ENCODE results near the gene C3. TPM values are rescaled to one million over a fixed set of nuclear protein-coding genes. Genes with fewer than 3 reads are reported as not detected.

Gene C3
- total RNA-seq, 1 donor from 2014 or later: not detected

DNA sequence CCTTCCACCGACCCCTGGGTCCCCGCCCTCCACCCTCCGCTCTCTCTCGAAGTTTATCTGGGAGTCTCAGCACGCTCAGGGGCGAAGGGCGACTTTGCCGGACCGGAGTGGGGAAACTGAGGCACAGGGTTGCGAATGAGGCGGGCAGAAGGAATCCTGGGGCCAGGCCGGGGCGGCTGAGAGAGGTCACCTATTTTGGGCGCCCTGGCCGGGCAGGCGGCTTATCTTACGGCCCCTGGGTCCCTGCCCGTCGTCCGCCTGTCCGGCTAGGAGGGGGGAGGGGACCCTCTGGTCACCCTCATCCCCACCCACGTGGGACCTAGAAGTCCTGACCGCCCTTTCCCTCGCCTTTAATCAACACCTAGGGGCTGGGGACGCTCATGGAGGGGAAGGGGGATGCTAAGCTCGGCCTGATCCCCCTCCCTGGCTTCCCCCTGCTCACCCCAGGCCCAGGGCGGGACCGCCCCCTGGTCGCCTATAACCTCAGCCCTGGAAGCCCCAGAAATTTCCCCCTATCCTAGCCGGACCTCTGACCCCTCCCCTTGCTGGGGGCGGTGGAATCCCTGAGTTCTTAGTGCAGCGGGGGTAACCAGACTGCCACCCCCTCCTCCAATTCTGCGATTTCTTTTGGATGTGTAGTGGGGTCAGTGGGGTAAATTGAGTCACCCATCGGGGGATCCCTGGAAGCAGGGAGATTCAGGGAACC lies 19.6 kb upstream of the C3 start:
- H3K27me3 Mint-ChIP-seq (ENCODE audit: unreplicated experiment): peaks cover 22% of the 10 kb centered on the region
- H3K9me3 Mint-ChIP-seq (ENCODE audit: unreplicated experiment): no peaks in the 10 kb centered on the region
- peaks cover 16% of the 10 kb centered on the region for H3K36me3 Mint-ChIP-seq (ENCODE audit: low read depth, unreplicated experiment)
- peak overlapping the region; percentile 92 for H3K4me3 Mint-ChIP-seq (ENCODE audit: unreplicated experiment)
- peaks cover 17% of the 10 kb centered on the region for H3K4me1 Mint-ChIP-seq (ENCODE audit: unreplicated experiment)
- DNase-seq (ENCODE audit: low spot score): peak; percentile 46
- TF ChIP-seq, protein P1, sequence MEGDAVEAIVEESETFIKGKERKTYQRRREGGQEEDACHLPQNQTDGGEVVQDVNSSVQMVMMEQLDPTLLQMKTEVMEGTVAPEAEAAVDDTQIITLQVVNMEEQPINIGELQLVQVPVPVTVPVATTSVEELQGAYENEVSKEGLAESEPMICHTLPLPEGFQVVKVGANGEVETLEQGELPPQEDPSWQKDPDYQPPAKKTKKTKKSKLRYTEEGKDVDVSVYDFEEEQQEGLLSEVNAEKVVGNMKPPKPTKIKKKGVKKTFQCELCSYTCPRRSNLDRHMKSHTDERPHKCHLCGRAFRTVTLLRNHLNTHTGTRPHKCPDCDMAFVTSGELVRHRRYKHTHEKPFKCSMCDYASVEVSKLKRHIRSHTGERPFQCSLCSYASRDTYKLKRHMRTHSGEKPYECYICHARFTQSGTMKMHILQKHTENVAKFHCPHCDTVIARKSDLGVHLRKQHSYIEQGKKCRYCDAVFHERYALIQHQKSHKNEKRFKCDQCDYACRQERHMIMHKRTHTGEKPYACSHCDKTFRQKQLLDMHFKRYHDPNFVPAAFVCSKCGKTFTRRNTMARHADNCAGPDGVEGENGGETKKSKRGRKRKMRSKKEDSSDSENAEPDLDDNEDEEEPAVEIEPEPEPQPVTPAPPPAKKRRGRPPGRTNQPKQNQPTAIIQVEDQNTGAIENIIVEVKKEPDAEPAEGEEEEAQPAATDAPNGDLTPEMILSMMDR (IDR thresholded peaks at IDR 0.05; ENCODE audit: unreplicated experiment): no peak
- H3K27ac Mint-ChIP-seq (ENCODE audit: unreplicated experiment): no peak overlapping the region

- H3K4me3 Mint-ChIP-seq (ENCODE audit: unreplicated experiment): peak within 1 kb of the TSS; percentile 92
- TF ChIP-seq, protein P1 (IDR thresholded peaks at IDR 0.05; ENCODE audit: unreplicated experiment): no peak
- H3K27me3 Mint-ChIP-seq (ENCODE audit: unreplicated experiment): peaks cover 24% of the 10 kb centered on the region
- peak; percentile 81 for DNase-seq (ENCODE audit: low spot score)
- H3K36me3 Mint-ChIP-seq (ENCODE audit: low read depth, unreplicated experiment): peaks cover 16% of the 10 kb centered on the region
- H3K9me3 Mint-ChIP-seq (ENCODE audit: unreplicated experiment): no peaks in the 10 kb centered on the region
- H3K27ac Mint-ChIP-seq (ENCODE audit: unreplicated experiment): peak within 1 kb of the TSS; percentile 73
- peaks cover 17% of the 10 kb centered on the region for H3K4me1 Mint-ChIP-seq (ENCODE audit: unreplicated experiment)
Measured at GRCh38 chr19:6739390-6739882, 19.0 kb upstream of the C3 start, which contains the start of gene TRIP10. Gene TRIP10, plus strand, starts transcription at chr19:6739680. Its CDS starts 82 bp downstream, at chr19:6739762.

DNA sequence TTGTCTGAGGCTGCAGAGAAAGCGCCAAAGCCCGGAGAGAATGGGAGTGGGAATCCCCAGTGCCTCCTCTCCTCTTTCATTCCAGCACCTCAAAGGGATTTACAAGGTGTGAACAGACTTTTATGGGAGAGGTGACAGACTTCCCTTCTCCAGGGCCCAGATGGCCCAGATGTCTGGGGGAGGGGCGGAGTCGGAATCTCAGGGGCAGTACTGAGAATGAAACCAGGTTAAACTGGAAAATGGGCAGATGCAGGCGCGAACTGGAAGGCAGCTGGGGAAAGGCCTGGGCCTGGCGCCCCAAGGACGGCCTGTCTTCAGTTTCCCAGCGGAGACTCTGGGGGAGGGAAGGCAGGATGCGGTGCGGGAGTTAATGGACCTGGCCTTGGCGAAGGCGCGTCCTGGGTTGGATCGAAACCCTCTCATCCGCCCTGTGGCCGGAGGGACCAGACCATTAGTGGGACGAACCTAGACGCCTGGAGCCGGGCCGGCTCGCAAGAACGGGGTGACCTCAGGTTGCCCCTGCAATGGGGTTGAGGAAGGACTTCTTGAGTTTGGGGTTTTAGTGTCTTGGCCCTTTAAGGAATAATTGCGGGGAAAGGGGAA lies 18.4 kb upstream of the C3 start:
- H3K9me3 Mint-ChIP-seq (ENCODE audit: unreplicated experiment): no peaks in the 10 kb centered on the region
- H3K36me3 Mint-ChIP-seq (ENCODE audit: low read depth, unreplicated experiment): peaks cover 14% of the 10 kb centered on the region
- H3K4me1 Mint-ChIP-seq (ENCODE audit: unreplicated experiment): peaks cover 17% of the 10 kb centered on the region
- peak overlapping the region; percentile 73 for H3K27ac Mint-ChIP-seq (ENCODE audit: unreplicated experiment)
- DNase-seq (ENCODE audit: low spot score): peak; percentile 22
- H3K4me3 Mint-ChIP-seq (ENCODE audit: unreplicated experiment): peak overlapping the region; percentile 90
- peaks cover 24% of the 10 kb centered on the region for H3K27me3 Mint-ChIP-seq (ENCODE audit: unreplicated experiment)
- TF ChIP-seq, protein P1 (IDR thresholded peaks at IDR 0.05; ENCODE audit: unreplicated experiment): no peak

GRCh38 chr19:6737873-6738786 lies 17.7 kb upstream of the C3 start:
- H3K4me3 Mint-ChIP-seq (ENCODE audit: unreplicated experiment): peak overlapping the region; percentile 87
- H3K9me3 Mint-ChIP-seq (ENCODE audit: unreplicated experiment): no peaks in the 10 kb centered on the region
- H3K36me3 Mint-ChIP-seq (ENCODE audit: low read depth, unreplicated experiment): peaks cover 11% of the 10 kb centered on the region
- peak overlapping the region; percentile 73 for H3K27ac Mint-ChIP-seq (ENCODE audit: unreplicated experiment)
- TF ChIP-seq, protein P1 (IDR thresholded peaks at IDR 0.05; ENCODE audit: unreplicated experiment): peak; percentile 46
- peaks cover 17% of the 10 kb centered on the region for H3K4me1 Mint-ChIP-seq (ENCODE audit: unreplicated experiment)
- peaks cover 23% of the 10 kb centered on the region for H3K27me3 Mint-ChIP-seq (ENCODE audit: unreplicated experiment)
- peak; percentile 63 for DNase-seq (ENCODE audit: low spot score)

Measured in endothelial cell (in vitro differentiated cells).